Uterus (tissue), 2 donors: ENCODE results near the gene RGS9BP.

Experiments
- CTCF ChIP-seq, 4 experiments: fragments of 200-600 bp in 2 of 4; fragments of 450-650 bp in 2 of 4; sonication (generic) in 2 of 4; IDR thresholded peaks; one replicate each; pipeline ENCODE4 v1.5.1; 2016 to 2019; ENCODE audit warnings: antibody characterized with exemption in 4 of 4, mild to moderate bottlenecking in 2 of 4, moderate library complexity in 1 of 4
- POLR2A ChIP-seq, 2 donors: fragments of 450-650 bp; IDR thresholded peaks; one replicate each; pipeline ENCODE4 v1.6.1; 2016; ENCODE audit warnings: antibody characterized with exemption in 2 of 2, mild to moderate bottlenecking in 1 of 2, moderate library complexity in 1 of 2

GRCh38 chr19:32717496-32717895 lies 41.8 kb downstream of the RGS9BP start:
- TF ChIP-seq CTCF (IDR thresholded peaks at IDR 0.05) (no peak), POLR2A (IDR thresholded peaks at IDR 0.05) (no peak)
